Ecto neural progenitor cell (in vitro differentiated cells): ENCODE measurements around the gene EEF1B2.
A peak's percentile ranks its signal among the peaks of the same experiment; 100 is the strongest.
"Not testable (repeated sequence)": the region's sequence is repeated elsewhere in the genome, so short reads cannot be mapped to it uniquely, and the experiment has no call there.

Source experiments
- DNase-seq: peaks from one replicate; pipeline ENCODE4 v3.0.0-alpha.2; 2018; ENCODE audit warnings: low spot score

Gene EEF1B2

GRCh38 chr2:206164261-206164862 lies 4.7 kb downstream of the EEF1B2 start:
- DNase-seq = peak; percentile 50

- not testable (repeated sequence) for DNase-seq
Measured at GRCh38 chr2:206168230-206168629, 8.5 kb downstream of the EEF1B2 start.

- DNase-seq = not testable (repeated sequence)
Measured at GRCh38 chr2:206171624-206172397, 12.1 kb downstream of the EEF1B2 start.

- no peak for DNase-seq
Measured at GRCh38 chr2:206173147-206173546, 13.5 kb downstream of the EEF1B2 start.

GRCh38 chr2:206176121-206176520 lies 16.4 kb downstream of the EEF1B2 start:
- DNase-seq = no peak

GRCh38 chr2:206176901-206177300 lies 17.2 kb downstream of the EEF1B2 start:
- no peak for DNase-seq

GRCh38 chr2:206181526-206181925 lies 21.8 kb downstream of the EEF1B2 start:
- DNase-seq = not testable (repeated sequence)

GRCh38 chr2:206189691-206190090 lies 30.0 kb downstream of the EEF1B2 start:
- DNase-seq = no peak

- no peak for DNase-seq
Measured at GRCh38 chr2:206190111-206190510, 30.4 kb downstream of the EEF1B2 start.

GRCh38 chr2:206190689-206191088 lies 31.0 kb downstream of the EEF1B2 start:
- DNase-seq = no peak

GRCh38 chr2:206192157-206192556 lies 32.5 kb downstream of the EEF1B2 start:
- DNase-seq = no peak

GRCh38 chr2:206193671-206194357 lies 34.1 kb downstream of the EEF1B2 start:
- no peak for DNase-seq

- no peak for DNase-seq
Measured at GRCh38 chr2:206198677-206199076, 39.0 kb downstream of the EEF1B2 start.

GRCh38 chr2:206201075-206201848 lies 41.6 kb downstream of the EEF1B2 start:
- DNase-seq = no peak

GRCh38 chr2:206202446-206202845 lies 42.8 kb downstream of the EEF1B2 start:
- no peak for DNase-seq

- no peak for DNase-seq
Measured at GRCh38 chr2:206203331-206203730, 43.6 kb downstream of the EEF1B2 start.

- no peak for DNase-seq
Measured at GRCh38 chr2:206204710-206205109, 45.0 kb downstream of the EEF1B2 start.

GRCh38 chr2:206207316-206207715 lies 47.6 kb downstream of the EEF1B2 start:
- DNase-seq = not testable (repeated sequence)

- DNase-seq = no peak
Measured at GRCh38 chr2:206208900-206209299, 49.2 kb downstream of the EEF1B2 start.

- no peak for DNase-seq
Measured at GRCh38 chr2:206211657-206212255, 52.1 kb downstream of the EEF1B2 start.
